HG02623 (cell line): ENCODE data around the gene C19orf44.
"Not testable (repeated sequence)": the region's sequence is repeated elsewhere in the genome, so short reads cannot be mapped to it uniquely, and the experiment has no call there.

Source experiments
- ATAC-seq: cut with Tn5 transposase; IDR thresholded peaks from one replicate; pipeline ENCODE4 v1.9.1; 2021; ENCODE audit warnings: moderate library complexity; ENCODE audit not compliant: unreplicated experiment

The C19orf44 gene

GRCh38 chr19:16532440-16533234 is 36.4 kb downstream of the C19orf44 start:
- no peak for ATAC-seq

GRCh38 chr19:16535381-16535780 is 39.2 kb downstream of the C19orf44 start:
- no peak for ATAC-seq

GRCh38 chr19:16536130-16536529 is 39.9 kb downstream of the C19orf44 start:
- ATAC-seq = no peak

GRCh38 chr19:16537111-16537510 is 40.9 kb downstream of the C19orf44 start:
- no peak for ATAC-seq

- no peak for ATAC-seq
These were observed 44.8 kb downstream of the C19orf44 start for GRCh38 chr19:16540948-16541347.

- ATAC-seq = no peak
These were observed 45.4 kb downstream of the C19orf44 start for GRCh38 chr19:16541526-16542044.

GRCh38 chr19:16542045-16542909 is 46.1 kb downstream of the C19orf44 start, which contains the start of gene CHERP:
Gene CHERP, minus strand, starts transcription at chr19:16542437. Its CDS starts 59 bp downstream, at chr19:16542378.
- peak; percentile 76 for ATAC-seq

DNA sequence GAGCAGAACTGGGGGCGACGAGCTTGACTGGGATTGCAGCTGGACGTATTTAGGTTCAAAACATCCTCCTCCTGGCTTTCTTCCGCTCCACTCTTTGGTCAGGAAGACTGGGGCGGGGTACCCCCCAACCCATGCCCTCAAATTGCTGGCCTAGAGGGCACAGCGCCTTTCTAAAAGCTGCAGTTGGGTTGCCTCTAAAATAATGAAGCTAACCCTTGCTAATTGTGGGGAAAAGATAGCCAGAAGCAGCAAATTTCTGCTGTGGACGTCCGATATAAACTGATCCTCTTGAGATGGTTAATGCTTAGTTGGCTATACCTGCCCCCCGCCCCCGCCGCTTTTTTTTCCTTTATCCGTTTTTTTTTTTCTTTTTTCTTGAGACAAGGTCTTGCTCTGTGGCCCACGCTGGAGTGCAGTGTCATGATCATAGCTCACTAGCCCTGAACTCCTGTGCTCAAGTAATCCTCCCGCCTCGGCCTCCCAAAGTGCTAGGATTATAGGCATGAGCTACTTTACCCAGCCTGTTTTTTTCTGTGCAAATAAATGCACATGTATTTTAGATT is 46.8 kb downstream of the C19orf44 start:
- ATAC-seq = no peak

- ATAC-seq = not testable (repeated sequence)
These were observed 47.5 kb downstream of the C19orf44 start for GRCh38 chr19:16543734-16544133.

- no peak for ATAC-seq
These were observed 48.5 kb downstream of the C19orf44 start for GRCh38 chr19:16544473-16545231.

DNA sequence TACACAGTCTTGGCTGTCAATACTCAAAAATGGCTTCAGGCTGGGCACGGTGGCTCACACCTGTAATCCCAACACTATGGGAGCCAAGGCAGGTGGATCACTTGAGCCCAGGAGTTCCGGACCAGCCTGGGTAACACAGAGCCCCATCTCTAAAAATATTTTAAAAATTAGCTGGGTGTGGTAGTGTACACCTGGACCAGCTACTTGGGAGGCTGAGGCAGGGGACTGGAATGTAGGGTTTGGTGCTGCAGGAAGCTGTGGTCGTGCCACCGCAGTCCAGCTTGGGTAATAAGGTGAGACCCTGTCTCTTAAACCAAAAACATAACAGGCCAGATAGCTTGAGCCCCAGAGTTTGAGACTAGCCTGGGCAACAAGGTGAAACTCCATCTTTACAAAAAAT is 52.8 kb downstream of the C19orf44 start:
- no peak for ATAC-seq

DNA sequence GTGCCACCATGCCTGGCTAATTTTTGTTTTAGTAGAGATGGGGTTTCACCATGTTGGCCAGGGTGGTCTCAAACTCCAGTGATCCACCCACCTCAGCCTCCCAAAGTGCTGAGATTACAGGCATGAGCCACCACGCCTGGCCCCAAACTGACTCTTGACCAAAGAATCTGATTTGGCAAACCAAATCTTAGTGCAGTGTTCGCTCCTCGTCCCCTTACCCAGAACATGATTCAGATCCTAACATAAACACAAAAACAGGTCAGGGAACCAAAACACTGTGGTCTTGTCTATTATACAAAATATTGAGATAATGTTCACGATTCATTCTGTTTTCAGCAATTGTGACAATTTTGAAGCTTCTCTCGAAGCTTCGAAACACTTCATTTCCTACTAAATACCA is 55.7 kb downstream of the C19orf44 start:
- not testable (repeated sequence) for ATAC-seq

- no peak for ATAC-seq
These were observed 58.6 kb downstream of the C19orf44 start for GRCh38 chr19:16554776-16555175.

DNA sequence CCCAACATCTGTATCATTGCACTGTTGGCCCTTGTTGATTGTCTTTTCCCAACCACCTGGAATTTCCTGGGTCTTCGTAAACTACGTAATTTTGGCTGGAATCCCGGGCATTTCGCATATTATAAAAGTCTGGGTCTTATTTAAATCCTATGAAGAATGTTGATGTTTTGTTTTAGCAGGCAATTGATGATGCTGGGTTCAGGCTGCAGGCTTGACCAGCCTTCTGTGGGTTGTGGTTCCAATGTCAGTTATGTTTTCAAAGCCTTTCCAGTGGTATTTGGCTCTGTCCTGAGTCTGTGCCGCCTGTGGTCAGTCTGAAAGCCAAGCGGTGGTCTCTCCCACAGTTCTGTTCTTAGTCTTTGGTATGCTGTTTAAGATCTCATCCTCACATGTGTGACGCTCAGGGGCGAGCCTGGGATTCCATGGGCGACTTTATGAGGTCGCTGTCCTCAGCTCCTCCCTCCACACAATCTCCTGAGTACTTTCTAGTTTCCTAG is 63.6 kb downstream of the C19orf44 start:
- no peak for ATAC-seq

DNA sequence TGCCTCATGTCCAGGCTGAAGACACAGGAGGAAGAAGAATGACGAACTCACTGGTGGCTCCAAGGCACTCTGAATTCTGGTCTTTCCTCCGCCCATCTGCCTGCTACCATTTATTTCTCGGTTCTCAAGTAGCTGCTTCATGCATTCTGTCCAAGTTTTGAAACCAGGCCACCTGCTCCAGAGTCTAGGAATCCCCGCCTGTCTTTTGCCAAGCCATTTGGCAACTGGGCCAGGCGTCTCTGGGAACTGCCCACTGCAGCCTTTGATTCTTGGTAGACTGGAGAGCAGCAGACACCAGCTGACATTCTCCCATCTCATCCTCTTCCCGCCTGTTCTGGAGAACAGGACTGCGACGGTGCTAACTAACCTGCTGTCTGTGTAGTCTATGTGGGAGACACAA is 65.2 kb downstream of the C19orf44 start:
- ATAC-seq = no peak

DNA sequence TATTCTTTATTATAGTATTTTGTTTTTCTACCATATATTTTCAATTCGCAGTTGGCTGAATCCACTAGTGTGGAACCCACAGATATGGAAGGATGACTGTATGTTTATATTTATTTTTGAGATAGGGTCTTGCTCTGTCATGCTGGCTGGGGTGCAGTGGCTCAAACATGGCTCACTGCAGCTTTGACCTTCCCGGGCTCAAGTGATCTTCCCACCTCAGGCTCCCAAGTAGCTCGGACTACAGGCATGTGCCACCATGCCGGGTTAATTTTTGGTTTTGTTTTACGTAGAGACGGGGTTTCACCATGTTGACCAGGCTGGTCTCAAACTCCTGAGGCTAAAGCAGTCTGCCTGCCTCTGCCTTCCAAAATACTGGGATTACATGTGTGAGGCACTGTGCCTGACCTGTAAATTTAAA is 66.4 kb downstream of the C19orf44 start:
- no peak for ATAC-seq

- ATAC-seq = no peak
These were observed 68.6 kb downstream of the C19orf44 start for GRCh38 chr19:16564842-16565241.

DNA sequence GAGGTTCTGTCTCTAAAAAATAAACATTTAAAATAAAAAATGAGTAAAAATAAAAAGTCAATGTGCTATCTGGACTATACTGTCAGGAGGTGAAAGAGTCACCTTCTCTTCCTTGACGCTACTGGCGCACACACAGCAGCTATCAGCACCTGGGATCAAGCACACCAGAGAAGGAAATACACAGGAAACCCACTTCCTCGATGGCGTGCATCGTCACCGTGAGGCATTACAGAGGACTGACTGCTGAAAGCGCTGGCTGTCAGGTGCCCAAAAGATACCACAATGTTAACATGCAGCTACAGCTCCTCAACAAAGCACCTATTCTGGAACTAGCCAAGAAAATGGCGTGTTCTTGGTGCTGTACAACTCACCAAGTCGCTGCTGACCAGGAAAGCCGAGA is 70.0 kb downstream of the C19orf44 start:
- no peak for ATAC-seq

DNA sequence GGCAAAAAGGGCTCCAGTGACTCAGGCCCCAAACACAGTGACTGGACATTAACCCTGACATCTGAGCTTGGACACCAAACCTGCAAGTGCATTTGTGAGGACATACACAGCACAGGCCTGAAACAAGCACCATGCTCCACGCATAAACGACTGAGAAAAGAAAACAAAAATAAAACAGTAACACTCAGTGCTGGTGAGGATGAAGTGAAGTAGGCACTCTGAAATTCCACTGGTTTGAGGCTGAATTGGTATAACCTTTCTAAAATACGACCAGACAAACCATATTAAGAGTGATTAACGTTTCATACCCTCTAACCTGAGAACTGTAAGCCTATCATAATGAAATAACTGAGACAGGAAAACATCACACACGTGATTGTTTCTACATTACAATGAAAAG is 70.5 kb downstream of the C19orf44 start:
- ATAC-seq = no peak

DNA sequence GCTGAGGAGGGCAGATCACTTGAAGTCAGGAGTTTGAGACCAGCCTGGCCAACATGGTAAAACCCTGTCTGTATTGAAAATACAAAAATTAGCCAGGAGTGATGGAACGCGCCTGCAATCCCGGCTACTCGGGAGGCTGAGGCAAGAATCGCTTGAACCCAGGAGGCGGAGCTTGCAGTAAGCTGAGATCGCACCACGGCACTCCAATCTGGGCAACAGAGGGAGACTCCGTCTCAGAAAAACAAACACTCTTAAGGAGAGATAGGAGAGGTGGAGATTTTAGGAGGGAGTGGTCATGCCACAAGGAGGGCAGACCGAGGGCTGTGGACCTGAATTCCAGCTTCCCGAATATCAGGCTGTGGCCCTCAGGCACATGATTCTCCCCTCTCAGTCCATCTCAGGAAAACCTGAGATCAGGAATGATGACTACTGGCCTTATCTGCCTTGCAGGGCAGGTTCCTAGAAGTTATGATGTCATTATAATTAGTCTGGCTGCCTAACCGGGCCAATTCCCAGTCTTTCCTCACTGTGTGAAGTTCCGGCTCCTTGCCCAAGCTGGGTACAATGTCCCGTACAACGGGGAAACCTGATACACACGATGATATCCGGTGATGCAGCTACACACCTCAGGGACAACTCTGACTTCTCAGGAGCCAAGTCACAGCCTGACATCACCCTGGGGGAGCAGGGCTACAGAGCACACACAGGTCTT is 73.6 kb downstream of the C19orf44 start:
- no peak for ATAC-seq
